ENCODE results near the gene RAB26.
"Not testable (repeated sequence)": the region's sequence is repeated elsewhere in the genome, so short reads cannot be mapped to it uniquely, and the experiment has no call there.

The RAB26 gene, protein sequence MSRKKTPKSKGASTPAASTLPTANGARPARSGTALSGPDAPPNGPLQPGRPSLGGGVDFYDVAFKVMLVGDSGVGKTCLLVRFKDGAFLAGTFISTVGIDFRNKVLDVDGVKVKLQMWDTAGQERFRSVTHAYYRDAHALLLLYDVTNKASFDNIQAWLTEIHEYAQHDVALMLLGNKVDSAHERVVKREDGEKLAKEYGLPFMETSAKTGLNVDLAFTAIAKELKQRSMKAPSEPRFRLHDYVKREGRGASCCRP

DNA sequence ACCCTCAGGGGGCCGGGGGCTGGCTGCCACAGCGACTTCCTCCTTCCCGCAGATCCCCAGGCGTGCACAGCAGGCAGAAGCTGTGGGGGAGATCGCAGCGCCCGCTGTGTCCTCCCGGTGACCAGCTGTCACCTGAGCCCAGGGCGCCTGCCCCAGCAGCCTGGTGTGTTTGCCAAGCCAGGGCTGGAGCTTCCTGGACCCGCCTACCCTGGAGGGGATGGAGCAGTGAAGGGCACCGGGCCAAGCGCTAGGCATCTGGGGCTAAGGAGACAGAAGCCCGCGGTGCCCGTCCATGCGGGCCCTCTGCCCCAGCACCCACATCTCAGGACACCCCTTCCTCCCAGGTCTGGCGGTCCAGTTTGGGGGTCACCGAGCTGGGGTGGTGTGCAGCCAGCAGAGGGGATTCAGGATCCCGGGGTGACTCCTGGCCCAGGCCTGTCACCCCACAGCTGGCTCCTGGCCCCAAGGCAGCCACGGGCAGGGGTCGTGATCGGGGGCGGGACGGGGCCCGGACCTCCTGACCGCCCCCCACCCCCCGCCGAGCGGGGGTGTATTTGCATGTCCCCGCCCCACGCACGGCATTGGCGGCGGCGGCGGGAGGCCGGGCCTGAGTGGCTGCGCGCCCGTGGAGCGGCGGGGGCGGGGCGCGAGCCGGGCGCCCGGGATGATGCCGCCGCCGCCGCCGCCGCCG, at the start of gene RAB26:
Gene RAB26 (plus strand): TSS at position 645 of the 691 bp plus-strand sequence. CDS start 159 bp downstream, outside the sequence.
- H3K36me3 Mint-ChIP-seq (ENCODE audit: low read depth): peaks cover 33% of the 10 kb centered on the region
- no peak within 1 kb of the TSS for H3K27ac Mint-ChIP-seq
- no peaks in the 10 kb centered on the region for H3K9me3 Mint-ChIP-seq
- peaks cover 41% of the 10 kb centered on the region for H3K4me1 Mint-ChIP-seq (ENCODE audit: low read depth)
- peaks cover 46% of the 10 kb centered on the region for H3K27me3 Mint-ChIP-seq
- peak within 1 kb of the TSS; percentile 57 for H3K4me3 Mint-ChIP-seq
- intact Hi-C loops (cut with micrococcal nuclease): no loop called here

DNA sequence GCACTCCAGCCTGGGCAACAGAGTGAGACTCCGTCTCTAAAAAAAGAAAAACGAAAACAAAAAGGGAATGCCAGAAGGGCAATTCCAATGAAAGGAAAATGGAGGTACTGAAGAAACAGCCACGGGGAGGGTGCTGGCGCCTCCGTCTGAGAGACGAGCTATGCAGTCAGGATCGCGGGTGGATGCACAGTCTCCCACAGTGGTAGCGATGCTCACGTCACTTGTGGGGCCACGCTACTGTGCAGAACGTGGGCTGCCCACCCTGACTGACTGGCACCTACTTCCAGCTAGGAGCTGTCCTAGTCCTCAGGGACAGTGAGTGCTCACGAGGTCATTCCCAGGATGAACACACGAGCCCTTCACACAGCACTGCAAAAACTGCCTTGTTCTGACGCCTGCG, 46.8 kb upstream of the RAB26 start:
- H3K36me3 Mint-ChIP-seq (ENCODE audit: low read depth): peaks cover 89% of the 10 kb centered on the region
- H3K27ac Mint-ChIP-seq; intact Hi-C loops (cut with micrococcal nuclease): not testable (repeated sequence)

DNA sequence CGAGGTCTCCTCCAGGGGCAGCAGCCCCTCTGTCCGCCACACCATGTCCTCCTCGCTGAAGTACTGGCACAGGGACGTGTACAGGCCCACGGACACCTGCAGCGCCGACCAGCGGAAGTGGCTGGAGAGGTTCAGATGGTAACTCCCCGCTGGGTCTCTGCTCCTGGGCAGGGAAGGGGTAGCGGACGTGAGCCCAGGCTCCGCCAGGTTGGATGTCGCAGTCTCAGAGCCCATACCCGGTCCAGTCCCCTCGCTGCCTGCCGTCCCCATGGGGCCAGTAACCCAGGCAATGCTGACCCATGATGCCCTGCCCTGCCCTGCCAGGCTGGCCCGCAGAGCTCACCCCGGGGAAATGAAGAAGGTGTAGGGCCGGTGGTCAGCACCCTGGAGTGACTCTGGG, 46.0 kb upstream of the RAB26 start:
- Mint-ChIP-seq H3K9me3 (no peaks in the 10 kb centered on the region), H3K4me1 (ENCODE audit: low read depth) (no peaks in the 10 kb centered on the region), H3K27me3 (no peaks in the 10 kb centered on the region), H3K4me3 (no peak overlapping the region), H3K27ac (no peak overlapping the region), H3K36me3 (ENCODE audit: low read depth) (peaks cover 88% of the 10 kb centered on the region)
- intact Hi-C loops (cut with micrococcal nuclease): no loop called here

More for the DNA sequence above, 46.8 kb upstream of the RAB26 start:
- not testable (repeated sequence) for H3K27me3 Mint-ChIP-seq; H3K4me1 Mint-ChIP-seq (ENCODE audit: low read depth); H3K4me3 Mint-ChIP-seq; H3K9me3 Mint-ChIP-seq

DNA sequence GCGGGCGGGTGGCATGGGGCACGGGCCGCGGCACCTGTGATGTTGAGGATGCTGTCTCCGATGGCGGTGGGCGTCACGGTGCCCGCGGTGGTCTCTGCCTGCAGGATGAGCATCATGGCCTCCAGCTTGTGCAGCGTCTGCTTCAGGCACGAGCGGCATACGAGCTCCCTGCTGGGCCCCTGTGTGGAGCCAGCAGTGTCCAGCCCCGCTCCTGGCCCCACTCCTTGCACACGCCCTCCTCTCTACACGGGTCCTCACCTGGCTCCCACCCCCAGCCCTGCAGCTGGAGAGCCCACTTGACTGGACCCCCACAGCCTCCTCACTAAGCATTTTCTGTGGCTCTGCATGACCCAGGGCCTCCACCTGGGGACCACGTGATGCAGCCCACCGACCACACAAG, 44.0 kb upstream of the RAB26 start:
- peaks cover 94% of the 10 kb centered on the region for H3K36me3 Mint-ChIP-seq (ENCODE audit: low read depth)
- H3K4me1 Mint-ChIP-seq (ENCODE audit: low read depth); H3K27me3 Mint-ChIP-seq; H3K27ac Mint-ChIP-seq; H3K4me3 Mint-ChIP-seq; H3K9me3 Mint-ChIP-seq; intact Hi-C loops (cut with micrococcal nuclease): not testable (repeated sequence)

DNA sequence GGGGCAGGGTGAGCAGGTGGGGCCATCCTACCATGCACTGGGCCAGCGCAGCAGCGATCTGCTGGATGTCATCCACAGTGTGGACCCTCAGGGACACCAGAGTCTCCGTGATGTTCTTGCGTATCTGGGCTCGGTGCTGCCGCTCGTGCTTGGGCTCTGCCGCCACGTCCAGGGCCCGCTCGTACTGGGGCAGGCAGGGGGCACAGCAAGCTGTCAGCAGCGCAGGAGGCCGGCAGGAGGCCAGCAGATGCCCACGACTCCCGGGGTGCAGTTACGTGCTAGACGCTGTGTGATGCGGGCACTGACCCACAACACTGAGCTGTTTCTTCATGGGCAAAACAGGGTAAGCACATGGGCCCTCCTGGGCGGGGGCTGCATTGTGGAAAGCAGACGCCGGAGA, 43.1 kb upstream of the RAB26 start:
- H3K27me3 Mint-ChIP-seq; H3K4me1 Mint-ChIP-seq (ENCODE audit: low read depth); intact Hi-C loops (cut with micrococcal nuclease); H3K9me3 Mint-ChIP-seq; H3K4me3 Mint-ChIP-seq; H3K27ac Mint-ChIP-seq: not testable (repeated sequence)
- peaks cover 94% of the 10 kb centered on the region for H3K36me3 Mint-ChIP-seq (ENCODE audit: low read depth)

DNA sequence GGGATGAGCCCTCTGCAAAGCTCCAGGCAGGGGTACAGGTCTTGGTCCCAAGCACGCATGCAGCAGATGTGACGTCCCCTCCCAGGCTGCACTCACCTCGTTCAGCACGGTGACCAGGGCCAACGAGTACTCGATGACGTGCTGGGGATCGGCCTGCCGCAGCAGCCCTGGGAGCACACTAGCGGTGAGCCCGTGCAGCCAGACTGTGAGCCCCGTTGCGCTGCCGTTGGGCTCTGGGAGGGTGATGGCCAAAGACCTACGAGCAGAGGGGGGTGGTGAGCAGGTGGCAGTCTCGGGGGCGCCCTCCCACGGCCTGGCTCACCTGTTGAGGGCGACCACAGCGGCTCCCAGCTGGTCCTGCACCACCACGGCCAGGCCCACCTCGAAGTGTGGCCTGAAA, 42.7 kb upstream of the RAB26 start:
- H3K4me3 Mint-ChIP-seq; H3K27ac Mint-ChIP-seq; H3K27me3 Mint-ChIP-seq; intact Hi-C loops (cut with micrococcal nuclease); H3K4me1 Mint-ChIP-seq (ENCODE audit: low read depth); H3K9me3 Mint-ChIP-seq: not testable (repeated sequence)
- peaks cover 94% of the 10 kb centered on the region for H3K36me3 Mint-ChIP-seq (ENCODE audit: low read depth)

DNA sequence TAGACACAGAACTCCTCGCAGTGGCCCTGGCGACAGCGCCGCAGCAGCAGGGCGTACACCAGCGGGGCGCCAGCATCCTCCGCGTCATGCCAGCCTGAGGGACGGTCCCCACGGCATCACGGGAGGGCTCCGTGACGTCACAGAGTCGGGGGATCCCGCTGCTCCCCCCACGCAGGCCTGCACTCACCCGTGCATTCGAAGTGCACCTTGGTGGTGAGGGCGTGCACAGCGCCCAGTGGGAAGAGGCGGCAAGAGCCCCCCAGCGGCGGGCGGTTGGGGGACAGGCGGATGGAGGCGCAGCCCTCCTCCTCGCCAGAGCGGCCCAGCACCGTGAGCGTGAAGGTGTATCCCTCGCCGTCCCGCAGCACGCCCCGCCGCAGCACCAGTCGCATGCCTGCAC, 42.2 kb upstream of the RAB26 start:
- H3K27ac Mint-ChIP-seq; H3K4me3 Mint-ChIP-seq; H3K9me3 Mint-ChIP-seq; intact Hi-C loops (cut with micrococcal nuclease); H3K27me3 Mint-ChIP-seq; H3K4me1 Mint-ChIP-seq (ENCODE audit: low read depth): not testable (repeated sequence)
- H3K36me3 Mint-ChIP-seq (ENCODE audit: low read depth): peaks cover 94% of the 10 kb centered on the region

DNA sequence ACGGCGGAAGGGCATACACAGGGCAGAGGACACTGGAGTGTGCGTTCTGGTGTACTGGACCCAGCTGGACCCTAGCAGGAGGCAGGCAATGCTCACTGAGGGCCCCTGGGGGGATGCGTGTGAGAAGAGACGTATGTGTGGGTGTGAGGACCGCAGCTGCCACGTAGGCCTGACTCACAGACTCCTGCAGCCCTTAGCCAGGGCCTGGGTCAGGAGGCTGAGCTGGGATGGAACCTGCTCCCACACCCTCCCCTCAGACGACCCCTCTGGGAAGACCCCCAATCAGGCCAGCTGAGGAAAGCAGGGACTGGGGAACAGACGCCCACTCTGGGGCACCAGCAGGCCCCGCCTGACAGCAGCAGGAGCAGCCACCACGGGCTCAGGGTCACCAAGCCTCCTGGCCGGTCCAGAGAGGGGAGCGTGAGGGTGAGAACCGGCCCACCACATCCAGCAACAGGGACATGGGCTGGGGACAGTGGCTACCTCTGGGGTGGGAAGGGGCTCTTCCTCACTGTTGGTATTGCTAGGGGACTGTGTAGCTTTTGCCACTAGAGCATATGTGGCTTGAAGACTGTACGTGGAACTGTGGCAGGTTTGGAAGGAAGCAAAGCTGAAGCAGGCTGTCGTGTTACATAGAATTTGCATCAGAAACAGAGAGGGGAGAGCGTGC, 41.2 kb upstream of the RAB26 start:
- not testable (repeated sequence) for H3K4me1 Mint-ChIP-seq (ENCODE audit: low read depth); H3K27me3 Mint-ChIP-seq; H3K4me3 Mint-ChIP-seq

DNA sequence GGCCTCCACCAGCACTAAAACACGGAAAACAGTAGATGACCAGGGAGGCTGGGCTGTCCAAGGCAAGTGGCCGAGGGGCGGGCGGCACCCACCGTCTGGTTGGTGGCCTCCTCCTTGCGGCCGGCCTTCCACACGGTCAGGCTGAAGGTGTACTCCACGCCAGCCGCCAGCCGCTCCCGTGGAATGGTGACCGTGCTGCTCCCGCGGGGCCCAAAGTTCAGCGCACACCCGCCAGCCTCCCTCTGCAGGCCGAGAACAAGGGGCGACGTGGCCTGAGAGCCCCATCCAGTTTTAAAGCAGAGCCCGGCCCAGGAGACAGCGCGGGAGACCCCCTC, 40.7 kb upstream of the RAB26 start:
- H3K9me3 Mint-ChIP-seq; H3K27ac Mint-ChIP-seq; H3K27me3 Mint-ChIP-seq; H3K4me1 Mint-ChIP-seq (ENCODE audit: low read depth); intact Hi-C loops (cut with micrococcal nuclease); H3K4me3 Mint-ChIP-seq: not testable (repeated sequence)
- peaks cover 96% of the 10 kb centered on the region for H3K36me3 Mint-ChIP-seq (ENCODE audit: low read depth)

More for the DNA sequence above, 41.2 kb upstream of the RAB26 start:
- H3K27ac Mint-ChIP-seq; H3K9me3 Mint-ChIP-seq; intact Hi-C loops (cut with micrococcal nuclease): not testable (repeated sequence)
- H3K36me3 Mint-ChIP-seq (ENCODE audit: low read depth): peaks cover 96% of the 10 kb centered on the region

DNA sequence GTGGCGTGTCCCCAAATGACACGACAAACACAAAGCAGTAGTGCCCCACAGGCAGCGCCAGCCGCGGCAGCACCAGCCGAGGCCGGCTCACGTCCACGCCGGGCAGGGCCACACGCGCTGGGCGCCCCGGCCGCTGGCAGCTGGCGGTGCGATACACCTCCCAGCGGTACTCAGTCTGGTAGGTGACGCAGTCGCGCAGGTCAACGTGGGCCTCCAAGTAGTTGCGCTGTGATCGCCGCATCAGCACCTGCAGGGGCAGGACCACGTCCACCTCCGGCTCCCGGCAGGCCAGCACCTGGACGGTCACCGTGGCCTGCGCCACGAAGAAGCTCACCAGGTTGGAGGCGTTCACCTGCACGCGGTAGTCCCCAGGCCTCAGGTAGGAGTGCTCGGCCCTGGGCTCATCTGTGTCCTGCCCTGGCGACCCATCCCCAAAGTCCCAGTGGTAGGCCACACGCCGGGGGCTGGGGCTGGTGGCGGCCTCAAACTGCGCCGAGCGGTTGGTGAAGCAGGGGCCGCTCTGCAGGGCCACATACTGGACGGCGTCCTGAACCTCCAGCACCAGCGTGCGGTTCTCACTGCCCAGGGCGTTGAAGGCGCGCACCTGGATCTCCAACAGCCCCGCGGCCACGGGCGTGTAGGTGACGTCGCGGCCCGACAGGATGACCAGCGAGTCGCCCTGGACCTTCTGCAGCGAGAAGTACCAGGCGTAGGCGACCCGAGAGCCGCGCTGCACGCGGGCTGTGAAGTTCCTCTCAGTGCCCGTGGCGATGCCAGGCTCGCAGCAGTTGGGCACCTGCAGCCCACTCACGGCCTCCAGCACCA, 39.8 kb upstream of the RAB26 start:
- H3K9me3 Mint-ChIP-seq; H3K27me3 Mint-ChIP-seq; H3K4me1 Mint-ChIP-seq (ENCODE audit: low read depth); intact Hi-C loops (cut with micrococcal nuclease); H3K27ac Mint-ChIP-seq; H3K4me3 Mint-ChIP-seq: not testable (repeated sequence)
- H3K36me3 Mint-ChIP-seq (ENCODE audit: low read depth): peaks cover 96% of the 10 kb centered on the region

DNA sequence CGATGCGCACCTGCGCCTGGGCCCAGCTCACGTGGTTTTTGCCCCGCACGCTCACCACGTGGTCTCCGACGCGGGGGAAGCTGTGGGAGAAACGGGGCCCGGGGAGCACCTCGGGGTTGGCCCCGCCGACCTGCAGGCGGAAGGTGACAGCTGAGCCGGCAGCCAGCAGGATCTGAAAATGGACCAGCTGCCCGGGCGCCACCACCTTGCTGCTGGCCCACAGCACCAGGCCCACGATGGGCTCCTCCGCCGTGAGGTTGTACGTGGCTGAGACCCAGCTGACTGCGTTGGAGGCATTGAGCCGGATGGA, 39.2 kb upstream of the RAB26 start:
- H3K27ac Mint-ChIP-seq; H3K4me3 Mint-ChIP-seq; H3K9me3 Mint-ChIP-seq; H3K4me1 Mint-ChIP-seq (ENCODE audit: low read depth); intact Hi-C loops (cut with micrococcal nuclease); H3K27me3 Mint-ChIP-seq: not testable (repeated sequence)
- peaks cover 96% of the 10 kb centered on the region for H3K36me3 Mint-ChIP-seq (ENCODE audit: low read depth)

DNA sequence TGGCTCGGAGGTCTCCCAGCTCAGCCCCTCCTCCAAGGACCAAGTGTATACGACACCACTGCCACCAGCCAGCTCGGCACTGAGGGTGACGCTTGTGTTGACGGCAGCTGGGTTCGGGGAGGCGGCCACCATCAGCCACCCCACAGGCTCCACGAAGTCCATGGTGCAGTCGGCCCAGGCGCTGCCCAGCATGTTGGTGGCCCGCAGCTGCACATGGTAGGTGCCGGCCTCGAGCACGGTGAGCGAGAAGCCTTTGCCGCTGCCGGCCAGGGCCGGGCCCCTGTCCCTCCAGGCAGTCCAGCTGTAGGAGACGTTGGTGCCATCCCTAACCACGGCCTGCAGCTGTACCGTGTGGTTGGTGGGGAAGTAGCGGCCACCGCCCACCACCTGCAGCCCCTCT, 38.6 kb upstream of the RAB26 start:
- H3K4me1 Mint-ChIP-seq (ENCODE audit: low read depth); H3K4me3 Mint-ChIP-seq; H3K9me3 Mint-ChIP-seq; intact Hi-C loops (cut with micrococcal nuclease); H3K27me3 Mint-ChIP-seq; H3K27ac Mint-ChIP-seq: not testable (repeated sequence)
- peaks cover 96% of the 10 kb centered on the region for H3K36me3 Mint-ChIP-seq (ENCODE audit: low read depth)

DNA sequence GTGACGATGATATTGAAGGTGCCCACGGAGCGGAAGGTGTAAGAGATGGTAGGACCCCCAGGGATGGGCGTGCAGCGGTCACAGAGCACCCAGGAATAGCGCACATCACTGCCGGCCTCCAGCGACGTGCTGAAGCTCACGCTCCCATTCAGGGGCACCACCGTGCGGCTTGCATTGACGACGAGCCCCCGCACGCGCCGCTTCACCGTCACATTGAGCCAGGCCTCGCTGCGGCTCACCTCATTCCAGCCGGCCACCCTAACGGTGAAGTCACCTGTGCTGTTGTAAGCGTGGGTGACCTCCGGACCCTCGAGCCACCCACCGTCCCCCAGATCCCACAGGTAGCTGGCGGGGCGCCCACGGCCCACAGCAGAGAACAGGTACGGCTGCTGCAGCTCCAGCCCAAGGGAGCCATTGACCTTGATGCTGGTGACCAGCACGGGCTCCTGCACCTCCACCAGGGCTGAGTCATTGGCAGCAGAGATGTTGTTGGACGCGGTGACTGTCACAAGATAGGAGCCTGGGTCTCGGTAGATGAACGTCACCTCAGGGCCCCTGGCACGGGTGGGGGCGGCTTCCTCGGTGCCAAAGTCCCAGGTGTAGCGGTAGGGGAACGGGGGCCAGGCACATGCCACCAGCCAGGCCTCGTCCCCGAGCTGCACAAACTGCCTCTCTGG, 38.0 kb upstream of the RAB26 start:
- H3K4me3 Mint-ChIP-seq; H3K27ac Mint-ChIP-seq; intact Hi-C loops (cut with micrococcal nuclease); H3K27me3 Mint-ChIP-seq; H3K9me3 Mint-ChIP-seq; H3K4me1 Mint-ChIP-seq (ENCODE audit: low read depth): not testable (repeated sequence)
- peaks cover 96% of the 10 kb centered on the region for H3K36me3 Mint-ChIP-seq (ENCODE audit: low read depth)

DNA sequence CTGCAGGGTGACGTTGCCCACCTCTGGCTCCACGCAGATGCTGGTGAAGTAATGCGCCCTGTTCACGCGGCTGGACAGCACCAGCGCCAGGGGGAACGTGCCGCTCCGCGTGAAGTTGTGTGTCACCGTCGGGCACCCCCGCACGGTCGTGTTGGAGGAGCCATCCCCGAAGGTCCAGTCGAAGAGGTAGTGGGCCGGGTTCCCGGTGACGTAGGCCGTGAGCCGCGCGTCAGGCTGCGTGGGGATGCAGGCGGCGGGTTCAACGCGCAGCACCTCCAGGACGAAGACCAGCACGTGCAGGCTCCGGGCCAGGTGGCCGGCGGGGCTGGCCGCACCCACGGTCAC, 37.4 kb upstream of the RAB26 start:
- H3K4me3 Mint-ChIP-seq; H3K9me3 Mint-ChIP-seq; H3K27me3 Mint-ChIP-seq; H3K4me1 Mint-ChIP-seq (ENCODE audit: low read depth); intact Hi-C loops (cut with micrococcal nuclease); H3K27ac Mint-ChIP-seq: not testable (repeated sequence)
- peaks cover 96% of the 10 kb centered on the region for H3K36me3 Mint-ChIP-seq (ENCODE audit: low read depth)

Measured in dendritic cell treated with granulocyte-macrophage colony-stimulating factor and Interleukin-4, amounts not matched to agents 40 ng/mL and 50 ng/mL, for 4 days (primary cell).